Suprapubic skin (tissue), 4 donors: ENCODE measurements around the gene VWA5B2.

Experiments used
- EP300 ChIP-seq: sonication (generic); formaldehyde crosslinking; IDR thresholded peaks from one replicate; pipeline ENCODE4 v1.6.1; 2017; ENCODE audit warnings: antibody characterized with exemption
- POLR2AphosphoS5 ChIP-seq, 3 donors: sonication (generic); formaldehyde crosslinking; IDR thresholded peaks; one replicate each; pipeline ENCODE4 v1.6.1; 2017; ENCODE audit warnings: antibody characterized with exemption in 3 of 3
- TF ChIP-seq, protein P1 (sequence below), 2 donors: fragments of 200-600 bp in 1 of 2; fragments of 450-650 bp in 1 of 2; sonication (generic) in 1 of 2; IDR thresholded peaks; one replicate each; pipeline ENCODE4 v1.5.1; 2016 to 2019; ENCODE audit warnings: antibody characterized with exemption in 2 of 2, mild to moderate bottlenecking in 1 of 2, moderate library complexity in 1 of 2

DNA sequence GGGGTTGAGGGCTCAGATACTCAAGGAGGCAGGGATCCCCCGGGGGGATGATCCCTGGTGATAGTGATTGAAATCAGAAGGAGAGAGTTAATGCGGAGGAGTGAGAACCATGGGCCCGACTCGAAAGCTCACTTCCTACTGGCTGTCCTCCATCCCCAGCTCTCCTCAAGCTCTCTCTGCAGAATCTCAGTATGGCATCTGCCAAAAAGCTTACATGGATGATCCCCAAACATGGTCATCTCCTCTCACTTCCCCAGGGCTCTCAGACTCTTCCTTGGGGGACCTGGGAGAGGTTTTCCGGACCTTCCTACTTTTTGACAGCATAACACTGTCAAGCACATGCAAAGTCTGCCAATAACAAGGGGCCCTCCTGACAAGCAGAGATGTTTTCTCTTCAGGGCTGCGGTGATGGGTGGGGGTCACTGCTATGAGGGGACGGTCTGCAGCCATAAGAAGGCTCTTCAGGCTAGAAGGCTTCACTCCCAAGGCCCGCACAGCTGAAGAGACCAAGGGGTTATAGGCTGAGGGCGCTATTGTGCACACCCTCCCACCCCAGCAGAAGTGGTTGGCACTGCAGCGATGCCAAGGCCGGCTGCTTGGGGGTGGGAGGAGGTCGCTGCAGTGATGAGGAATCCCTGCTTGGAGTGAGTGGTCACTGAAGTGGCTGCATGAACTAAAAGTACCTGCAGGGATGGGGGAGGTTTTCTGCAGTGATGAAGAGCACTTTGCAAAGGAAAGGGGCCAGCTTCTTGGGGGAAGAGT, 828 bp upstream of the VWA5B2 start:
- TF ChIP-seq EP300, result no peak
- TF ChIP-seq, protein P1, sequence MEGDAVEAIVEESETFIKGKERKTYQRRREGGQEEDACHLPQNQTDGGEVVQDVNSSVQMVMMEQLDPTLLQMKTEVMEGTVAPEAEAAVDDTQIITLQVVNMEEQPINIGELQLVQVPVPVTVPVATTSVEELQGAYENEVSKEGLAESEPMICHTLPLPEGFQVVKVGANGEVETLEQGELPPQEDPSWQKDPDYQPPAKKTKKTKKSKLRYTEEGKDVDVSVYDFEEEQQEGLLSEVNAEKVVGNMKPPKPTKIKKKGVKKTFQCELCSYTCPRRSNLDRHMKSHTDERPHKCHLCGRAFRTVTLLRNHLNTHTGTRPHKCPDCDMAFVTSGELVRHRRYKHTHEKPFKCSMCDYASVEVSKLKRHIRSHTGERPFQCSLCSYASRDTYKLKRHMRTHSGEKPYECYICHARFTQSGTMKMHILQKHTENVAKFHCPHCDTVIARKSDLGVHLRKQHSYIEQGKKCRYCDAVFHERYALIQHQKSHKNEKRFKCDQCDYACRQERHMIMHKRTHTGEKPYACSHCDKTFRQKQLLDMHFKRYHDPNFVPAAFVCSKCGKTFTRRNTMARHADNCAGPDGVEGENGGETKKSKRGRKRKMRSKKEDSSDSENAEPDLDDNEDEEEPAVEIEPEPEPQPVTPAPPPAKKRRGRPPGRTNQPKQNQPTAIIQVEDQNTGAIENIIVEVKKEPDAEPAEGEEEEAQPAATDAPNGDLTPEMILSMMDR (IDR thresholded peaks at IDR 0.05), result no peak
- no peak for TF ChIP-seq POLR2AphosphoS5 (IDR thresholded peaks at IDR 0.05)
